Tibial nerve (tissue), 3 donors: ENCODE results near the gene NUTM2B.
"Not testable (repeated sequence)": the region's sequence is repeated elsewhere in the genome, so short reads cannot be mapped to it uniquely, and the experiment has no call there.

Experiments used
- POLR2A ChIP-seq, 2 donors: fragments of 450-650 bp; IDR thresholded peaks; one replicate each; pipeline ENCODE4 v1.6.1; 2017; ENCODE audit warnings: antibody characterized with exemption in 2 of 2, mild to moderate bottlenecking in 2 of 2, moderate library complexity in 2 of 2
- TF ChIP-seq, protein P1 (sequence below), 5 experiments: fragments of 200-600 bp in 3 of 5; fragments of 450-650 bp in 2 of 5; sonication (generic) in 3 of 5; IDR thresholded peaks; one replicate each; pipeline ENCODE4 v1.5.1; 2016 to 2019; ENCODE audit warnings: antibody characterized with exemption in 5 of 5, mild to moderate bottlenecking in 3 of 5, moderate library complexity in 2 of 5

DNA sequence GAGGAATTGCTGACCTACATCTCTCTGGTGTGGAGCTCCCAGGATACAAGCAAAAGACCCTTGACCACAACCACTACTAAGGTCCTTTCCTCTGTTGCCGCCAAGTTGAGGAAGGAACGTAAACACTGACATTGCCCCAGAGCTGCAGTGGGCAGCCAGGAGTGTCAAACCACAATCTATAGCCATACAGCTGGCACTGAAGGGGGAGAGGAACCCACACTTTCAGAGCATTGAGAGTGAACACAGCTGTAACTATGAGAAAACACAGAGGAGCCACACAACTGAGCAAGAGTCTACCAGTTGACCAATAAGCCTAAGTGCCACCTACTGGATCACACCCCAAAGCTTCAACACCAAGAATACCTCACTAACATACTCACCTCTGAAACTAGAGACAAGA, 45.5 kb downstream of the NUTM2B start:
- TF ChIP-seq, protein P1, sequence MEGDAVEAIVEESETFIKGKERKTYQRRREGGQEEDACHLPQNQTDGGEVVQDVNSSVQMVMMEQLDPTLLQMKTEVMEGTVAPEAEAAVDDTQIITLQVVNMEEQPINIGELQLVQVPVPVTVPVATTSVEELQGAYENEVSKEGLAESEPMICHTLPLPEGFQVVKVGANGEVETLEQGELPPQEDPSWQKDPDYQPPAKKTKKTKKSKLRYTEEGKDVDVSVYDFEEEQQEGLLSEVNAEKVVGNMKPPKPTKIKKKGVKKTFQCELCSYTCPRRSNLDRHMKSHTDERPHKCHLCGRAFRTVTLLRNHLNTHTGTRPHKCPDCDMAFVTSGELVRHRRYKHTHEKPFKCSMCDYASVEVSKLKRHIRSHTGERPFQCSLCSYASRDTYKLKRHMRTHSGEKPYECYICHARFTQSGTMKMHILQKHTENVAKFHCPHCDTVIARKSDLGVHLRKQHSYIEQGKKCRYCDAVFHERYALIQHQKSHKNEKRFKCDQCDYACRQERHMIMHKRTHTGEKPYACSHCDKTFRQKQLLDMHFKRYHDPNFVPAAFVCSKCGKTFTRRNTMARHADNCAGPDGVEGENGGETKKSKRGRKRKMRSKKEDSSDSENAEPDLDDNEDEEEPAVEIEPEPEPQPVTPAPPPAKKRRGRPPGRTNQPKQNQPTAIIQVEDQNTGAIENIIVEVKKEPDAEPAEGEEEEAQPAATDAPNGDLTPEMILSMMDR (IDR thresholded peaks at IDR 0.05), result not testable (repeated sequence)
- TF ChIP-seq POLR2A (IDR thresholded peaks at IDR 0.05), result not testable (repeated sequence)
